Tibial nerve (tissue), 4 donors: ENCODE results near the gene MGMT. TPM values are rescaled to one million over a fixed set of nuclear protein-coding genes. Genes with fewer than 3 reads are reported as not detected.
A peak's percentile ranks its signal among the peaks of the same experiment; 100 is the strongest.

Experiments used
- DNase-seq, 2 donors: peaks; one replicate each; pipeline ENCODE4 v3.0.0-alpha.2; 2019; ENCODE audit warnings: low spot score in 2 of 2
- H3K27ac ChIP-seq, 4 donors: fragments of 200-600 bp; sonication (generic) in 3 of 4; one replicate each; pipeline ENCODE4 v1.5.1; 2017 to 2019; ENCODE audit warnings: mild to moderate bottlenecking in 1 of 4
- H3K27me3 ChIP-seq, 2 donors: fragments of 200-600 bp; sonication (generic) in 1 of 2; one replicate each; pipeline versions ENCODE4 v1.5.1 to v1.6.0; 2017 to 2019
- H3K36me3 ChIP-seq, 3 donors: fragments of 200-600 bp; sonication (generic); one replicate each; pipeline ENCODE4 v1.5.1; 2018 to 2019
- H3K4me1 ChIP-seq, 4 donors: fragments of 200-600 bp; sonication (generic) in 3 of 4; one replicate each; pipeline ENCODE4 v1.5.1; 2017 to 2019
- H3K4me3 ChIP-seq, 4 donors: fragments of 200-600 bp; sonication (generic) in 3 of 4; one replicate each; pipeline ENCODE4 v1.5.1; 2017 to 2019; ENCODE audit warnings: mild to moderate bottlenecking in 1 of 4, moderate library complexity in 1 of 4
- H3K9me3 ChIP-seq, 4 donors: fragments of 200-600 bp; sonication (generic) in 3 of 4; one replicate each; pipeline ENCODE4 v1.5.1; 2017 to 2019
- EP300 ChIP-seq, 2 donors: sonication (generic); formaldehyde crosslinking; IDR thresholded peaks; one replicate each; pipeline ENCODE4 v1.6.1; 2017; ENCODE audit warnings: antibody characterized with exemption in 2 of 2, mild to moderate bottlenecking in 1 of 2
- POLR2A ChIP-seq, 2 donors: fragments of 450-650 bp; IDR thresholded peaks; one replicate each; pipeline ENCODE4 v1.6.1; 2017; ENCODE audit warnings: antibody characterized with exemption in 2 of 2, mild to moderate bottlenecking in 2 of 2, moderate library complexity in 2 of 2
- WGBS, 2 donors: methylation state at CpG; one replicate each; pipeline ENCODE4 v1.1.5; 2018; 5-methylcytosine and 5-hydroxymethylcytosine counted together
- total RNA-seq, 4 donors: library from RNA; depleted of rRNA; stranded (reverse); fragments of >200 nt; gene quantifications; one replicate each; pipeline ENCODE4 v1.1.0, GENCODE V29; 2016
- TF ChIP-seq, protein P1 (sequence below), 5 experiments: fragments of 200-600 bp in 3 of 5; fragments of 450-650 bp in 2 of 5; sonication (generic) in 3 of 5; IDR thresholded peaks; one replicate each; pipeline ENCODE4 v1.5.1; 2016 to 2019; ENCODE audit warnings: antibody characterized with exemption in 5 of 5, mild to moderate bottlenecking in 3 of 5, moderate library complexity in 2 of 5

MGMT gene
- total RNA-seq, 4 donors from 2014 or later, result 26.1 to 39.1 (median 33.7) TPM

DNA sequence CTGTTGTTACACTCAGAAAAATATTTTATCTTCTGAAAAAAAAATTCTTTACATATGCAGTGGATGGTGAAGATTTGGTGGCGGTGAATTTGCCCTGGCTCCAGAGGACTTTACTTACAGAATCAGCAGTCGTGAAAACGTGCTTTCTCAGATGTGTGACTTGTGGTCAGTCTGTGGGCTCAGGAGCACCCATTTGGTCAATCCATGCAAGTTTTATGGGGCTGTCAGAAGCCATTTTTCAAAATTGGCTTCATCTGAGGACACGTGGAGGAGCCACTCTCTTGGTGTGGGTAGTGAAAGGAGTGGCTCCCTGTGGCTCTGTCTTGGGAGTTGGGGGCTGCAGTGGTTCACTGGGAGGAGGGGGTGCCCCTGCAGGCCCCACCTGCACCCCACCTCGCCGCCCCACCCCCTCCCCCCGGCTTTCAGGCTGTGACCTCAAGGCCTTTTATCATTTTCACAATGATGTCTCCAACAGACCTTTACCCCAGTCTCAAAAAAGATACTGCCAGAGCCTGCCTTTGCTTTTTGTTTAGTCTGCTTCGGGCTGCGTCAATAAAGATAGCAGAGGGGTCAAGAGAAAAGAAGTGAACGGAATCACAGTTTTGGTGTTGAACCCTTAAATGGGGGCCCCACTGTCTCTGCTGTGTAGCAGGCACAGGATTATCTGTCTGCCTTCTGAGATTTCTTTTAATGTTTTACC, 137.4 kb downstream of the MGMT start:
- TF ChIP-seq, protein P1, sequence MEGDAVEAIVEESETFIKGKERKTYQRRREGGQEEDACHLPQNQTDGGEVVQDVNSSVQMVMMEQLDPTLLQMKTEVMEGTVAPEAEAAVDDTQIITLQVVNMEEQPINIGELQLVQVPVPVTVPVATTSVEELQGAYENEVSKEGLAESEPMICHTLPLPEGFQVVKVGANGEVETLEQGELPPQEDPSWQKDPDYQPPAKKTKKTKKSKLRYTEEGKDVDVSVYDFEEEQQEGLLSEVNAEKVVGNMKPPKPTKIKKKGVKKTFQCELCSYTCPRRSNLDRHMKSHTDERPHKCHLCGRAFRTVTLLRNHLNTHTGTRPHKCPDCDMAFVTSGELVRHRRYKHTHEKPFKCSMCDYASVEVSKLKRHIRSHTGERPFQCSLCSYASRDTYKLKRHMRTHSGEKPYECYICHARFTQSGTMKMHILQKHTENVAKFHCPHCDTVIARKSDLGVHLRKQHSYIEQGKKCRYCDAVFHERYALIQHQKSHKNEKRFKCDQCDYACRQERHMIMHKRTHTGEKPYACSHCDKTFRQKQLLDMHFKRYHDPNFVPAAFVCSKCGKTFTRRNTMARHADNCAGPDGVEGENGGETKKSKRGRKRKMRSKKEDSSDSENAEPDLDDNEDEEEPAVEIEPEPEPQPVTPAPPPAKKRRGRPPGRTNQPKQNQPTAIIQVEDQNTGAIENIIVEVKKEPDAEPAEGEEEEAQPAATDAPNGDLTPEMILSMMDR (IDR thresholded peaks at IDR 0.05), result no peak

DNA sequence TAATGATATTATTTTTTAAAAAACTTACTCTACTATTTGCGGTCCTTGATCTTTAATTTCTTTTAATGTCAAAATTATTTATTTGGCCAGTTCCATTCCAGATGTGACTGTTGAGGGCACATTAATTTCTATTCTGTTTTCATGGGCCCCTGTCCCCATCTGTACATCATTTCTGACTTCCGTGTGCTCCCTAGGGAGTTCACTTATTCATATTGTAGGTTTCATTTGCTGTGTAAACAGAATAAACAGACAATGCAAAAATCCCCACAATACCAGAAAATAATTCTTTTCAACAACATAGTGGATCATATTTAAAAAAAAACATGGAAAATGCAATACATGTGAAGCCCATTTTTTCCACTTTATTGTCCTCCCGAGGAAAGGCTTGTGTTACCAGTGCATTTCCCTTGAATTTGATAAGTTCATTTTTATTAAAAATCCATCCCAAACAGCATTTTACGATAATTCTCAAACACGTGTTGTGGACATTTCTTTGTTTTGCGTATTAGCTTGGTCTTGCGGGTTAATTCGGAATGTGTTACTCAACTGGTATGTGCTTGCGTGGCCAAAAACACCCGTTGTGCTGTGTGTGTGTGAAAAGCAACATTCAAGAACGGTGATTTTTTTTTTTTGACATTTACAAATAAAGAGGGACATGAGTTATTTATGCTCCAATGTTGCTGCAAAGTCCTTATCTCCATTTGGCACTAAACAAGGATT, 138.4 kb downstream of the MGMT start:
- TF ChIP-seq, protein P1 (IDR thresholded peaks at IDR 0.05), result no peak
- no peak for TF ChIP-seq EP300 (IDR thresholded peaks at IDR 0.05)
- no peak for TF ChIP-seq POLR2A (IDR thresholded peaks at IDR 0.05)
- Histone ChIP-seq H3K36me3 (no peaks in the 10 kb centered on the region), H3K9me3 (no peaks in the 10 kb centered on the region), H3K27me3 (no peaks in the 10 kb centered on the region), H3K27ac (no peak overlapping the region), H3K4me1 (peaks cover 0 to 9% (median 0%) of the 10 kb centered on the region in 4 donors), H3K4me3 (no peak overlapping the region)
- 52 to 59% methylated on average over 11 of the region's 11 CpGs for WGBS, 2 donors
- DNase-seq, result no peak

More for the DNA sequence above, 137.4 kb downstream of the MGMT start:
- Histone ChIP-seq H3K4me1 (peaks cover 0 to 9% (median 0%) of the 10 kb centered on the region in 4 donors), H3K9me3 (no peaks in the 10 kb centered on the region), H3K4me3 (no peak overlapping the region), H3K27ac (no peak overlapping the region), H3K36me3 (no peaks in the 10 kb centered on the region), H3K27me3 (no peaks in the 10 kb centered on the region)
- WGBS, 2 donors, result 81 to 86% methylated on average over 10 of the region's 10 CpGs
- no peak for DNase-seq

DNA sequence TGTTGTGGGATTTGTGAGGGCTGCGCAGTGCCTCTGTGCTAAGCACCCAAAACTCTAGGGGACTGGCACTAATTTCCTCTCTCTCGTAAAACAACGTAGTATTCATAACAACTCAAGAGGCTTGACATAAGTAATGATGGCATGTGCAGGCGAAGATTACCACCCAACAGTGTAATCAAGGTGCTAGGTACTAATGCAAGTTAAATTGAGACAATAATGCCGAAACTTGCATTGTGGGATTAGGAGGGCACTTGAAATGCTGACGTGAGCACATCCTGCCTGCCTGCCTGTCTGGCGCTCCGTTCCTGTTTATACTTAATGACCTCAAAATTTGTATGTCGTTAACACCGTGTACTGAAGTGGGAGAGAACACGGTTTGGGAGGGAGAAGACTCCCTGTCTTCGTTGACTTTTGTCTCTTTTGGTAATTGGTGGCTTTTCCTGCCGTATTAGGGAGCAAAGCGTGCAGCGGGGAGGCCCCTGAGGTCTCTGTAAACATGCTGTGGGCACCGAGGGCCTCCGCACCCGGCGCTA, 139.0 kb downstream of the MGMT start:
- TF ChIP-seq, protein P1 (IDR thresholded peaks at IDR 0.05), result no peak
- TF ChIP-seq EP300 (IDR thresholded peaks at IDR 0.05), result no peak
- no peak for TF ChIP-seq POLR2A (IDR thresholded peaks at IDR 0.05)
- 44 to 55% methylated on average over 19 of the region's 19 CpGs for WGBS, 2 donors
- peaks cover 0 to 9% (median 0%) of the 10 kb centered on the region in 4 donors for H3K4me1 ChIP-seq
- H3K36me3 ChIP-seq, result no peaks in the 10 kb centered on the region
- DNase-seq, result no peak
- H3K9me3 ChIP-seq, result no peaks in the 10 kb centered on the region
- no peaks in the 10 kb centered on the region for H3K27me3 ChIP-seq
- H3K27ac ChIP-seq, result no peak overlapping the region
- peak overlapping the region in 1 of 4 donors; percentile 16 for H3K4me3 ChIP-seq

DNA sequence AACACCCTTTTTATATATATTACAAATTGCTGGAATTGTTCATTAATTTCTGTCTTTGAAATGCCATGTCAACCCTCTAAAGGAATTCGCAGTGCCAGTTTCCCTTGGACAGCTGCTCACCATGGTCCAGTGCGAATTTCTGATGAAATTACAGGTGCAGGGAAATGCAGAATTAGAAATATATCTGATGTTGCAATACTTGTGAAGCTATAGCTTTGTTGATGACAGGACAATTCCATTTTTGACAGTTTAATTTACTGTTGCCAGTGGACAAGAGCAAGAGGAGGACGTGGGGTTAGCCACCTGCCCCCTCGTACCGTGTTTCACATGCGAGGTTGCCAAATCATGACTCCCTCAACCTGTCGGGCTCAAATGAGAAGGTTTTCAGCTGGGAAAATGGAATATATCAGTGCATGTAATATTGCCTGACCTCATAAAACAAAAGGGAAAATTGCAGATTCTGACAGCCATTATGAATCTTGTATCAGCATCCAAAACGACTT, 140.6 kb downstream of the MGMT start:
- WGBS, 2 donors, result 94 to 96% methylated on average over 8 of the region's 8 CpGs
- no peak overlapping the region for H3K4me3 ChIP-seq
- no peak for DNase-seq
- H3K27ac ChIP-seq, result no peak overlapping the region
- no peaks in the 10 kb centered on the region for H3K27me3 ChIP-seq
- H3K4me1 ChIP-seq, result peaks cover 0 to 9% (median 0%) of the 10 kb centered on the region in 4 donors
- H3K9me3 ChIP-seq, result no peaks in the 10 kb centered on the region
- no peaks in the 10 kb centered on the region for H3K36me3 ChIP-seq
- no peak for TF ChIP-seq POLR2A (IDR thresholded peaks at IDR 0.05)
- no peak for TF ChIP-seq EP300 (IDR thresholded peaks at IDR 0.05)
- TF ChIP-seq, protein P1 (IDR thresholded peaks at IDR 0.05), result no peak

DNA sequence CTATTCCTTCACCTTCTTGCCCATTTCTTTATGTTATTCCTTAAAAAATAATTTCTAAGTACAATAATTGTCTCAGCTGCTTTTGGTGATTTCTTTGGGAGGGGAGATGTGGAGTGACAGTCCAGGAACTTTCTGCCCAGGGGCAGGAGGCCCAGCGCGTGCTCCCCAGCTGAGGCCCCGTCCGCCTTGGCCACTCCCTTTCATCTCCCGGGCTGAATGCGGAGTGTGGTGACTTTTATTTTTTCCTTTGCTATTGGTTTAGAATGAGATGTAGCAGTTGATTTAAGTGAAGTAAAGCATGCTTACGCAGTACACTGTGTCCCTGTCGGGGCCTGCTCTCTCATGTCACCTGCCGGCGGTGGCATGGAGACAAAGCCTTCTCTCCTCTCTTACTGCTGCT, 141.6 kb downstream of the MGMT start:
- WGBS, 2 donors, result 94 to 95% methylated on average over 10 of the region's 10 CpGs
- no peak overlapping the region for H3K27ac ChIP-seq
- no peak overlapping the region for H3K4me3 ChIP-seq
- H3K36me3 ChIP-seq, result no peaks in the 10 kb centered on the region
- H3K9me3 ChIP-seq, result no peaks in the 10 kb centered on the region
- no peak for DNase-seq
- TF ChIP-seq POLR2A (IDR thresholded peaks at IDR 0.05), result no peak
- no peak for TF ChIP-seq EP300 (IDR thresholded peaks at IDR 0.05)
- TF ChIP-seq, protein P1 (IDR thresholded peaks at IDR 0.05), result no peak
- peaks cover 0 to 9% (median 0%) of the 10 kb centered on the region in 4 donors for H3K4me1 ChIP-seq
- H3K27me3 ChIP-seq, result no peaks in the 10 kb centered on the region
